Central memory CD8-positive, alpha-beta T cell (primary cell): Measurements from ENCODE around the gene DFFA.

Experiments used
- ATAC-seq: fragments of 150-1000 bp; cut with Tn5 transposase; replicated peaks from 2 replicates; pipeline ENCODE4 v1.10.0; 2022; ENCODE audit warnings: mild to moderate bottlenecking, moderate FRiP score, moderate number of reproducible peaks; ENCODE audit not compliant: poor library complexity, severe bottlenecking; ENCODE audit errors: extremely low read depth
- DNase-seq, 2 donors: peaks; one replicate each; pipeline ENCODE4 v3.0.0; 2021; ENCODE audit warnings: low spot score in 2 of 2
- H3K27ac Mint-ChIP-seq: one replicate; pipeline ENCODE4 v1.8.0; 2022; ENCODE audit warnings: low read depth, mild to moderate bottlenecking, moderate library complexity, mixed read lengths
- H3K27me3 Mint-ChIP-seq: one replicate; pipeline ENCODE4 v1.8.0; 2022; ENCODE audit warnings: mixed read lengths
- H3K36me3 Mint-ChIP-seq: one replicate; pipeline ENCODE4 v1.8.0; 2022; ENCODE audit warnings: mild to moderate bottlenecking, moderate library complexity, mixed read lengths; ENCODE audit not compliant: insufficient read depth
- H3K4me1 Mint-ChIP-seq: one replicate; pipeline ENCODE4 v1.8.0; 2022; ENCODE audit warnings: mixed read lengths
- H3K4me3 Mint-ChIP-seq: one replicate; pipeline ENCODE4 v1.8.0; 2022; ENCODE audit warnings: mild to moderate bottlenecking, moderate library complexity, mixed read lengths
- H3K9me3 Mint-ChIP-seq: one replicate; pipeline ENCODE4 v1.8.0; 2022; ENCODE audit warnings: mixed read lengths

The DFFA gene, protein sequence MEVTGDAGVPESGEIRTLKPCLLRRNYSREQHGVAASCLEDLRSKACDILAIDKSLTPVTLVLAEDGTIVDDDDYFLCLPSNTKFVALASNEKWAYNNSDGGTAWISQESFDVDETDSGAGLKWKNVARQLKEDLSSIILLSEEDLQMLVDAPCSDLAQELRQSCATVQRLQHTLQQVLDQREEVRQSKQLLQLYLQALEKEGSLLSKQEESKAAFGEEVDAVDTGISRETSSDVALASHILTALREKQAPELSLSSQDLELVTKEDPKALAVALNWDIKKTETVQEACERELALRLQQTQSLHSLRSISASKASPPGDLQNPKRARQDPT

DNA sequence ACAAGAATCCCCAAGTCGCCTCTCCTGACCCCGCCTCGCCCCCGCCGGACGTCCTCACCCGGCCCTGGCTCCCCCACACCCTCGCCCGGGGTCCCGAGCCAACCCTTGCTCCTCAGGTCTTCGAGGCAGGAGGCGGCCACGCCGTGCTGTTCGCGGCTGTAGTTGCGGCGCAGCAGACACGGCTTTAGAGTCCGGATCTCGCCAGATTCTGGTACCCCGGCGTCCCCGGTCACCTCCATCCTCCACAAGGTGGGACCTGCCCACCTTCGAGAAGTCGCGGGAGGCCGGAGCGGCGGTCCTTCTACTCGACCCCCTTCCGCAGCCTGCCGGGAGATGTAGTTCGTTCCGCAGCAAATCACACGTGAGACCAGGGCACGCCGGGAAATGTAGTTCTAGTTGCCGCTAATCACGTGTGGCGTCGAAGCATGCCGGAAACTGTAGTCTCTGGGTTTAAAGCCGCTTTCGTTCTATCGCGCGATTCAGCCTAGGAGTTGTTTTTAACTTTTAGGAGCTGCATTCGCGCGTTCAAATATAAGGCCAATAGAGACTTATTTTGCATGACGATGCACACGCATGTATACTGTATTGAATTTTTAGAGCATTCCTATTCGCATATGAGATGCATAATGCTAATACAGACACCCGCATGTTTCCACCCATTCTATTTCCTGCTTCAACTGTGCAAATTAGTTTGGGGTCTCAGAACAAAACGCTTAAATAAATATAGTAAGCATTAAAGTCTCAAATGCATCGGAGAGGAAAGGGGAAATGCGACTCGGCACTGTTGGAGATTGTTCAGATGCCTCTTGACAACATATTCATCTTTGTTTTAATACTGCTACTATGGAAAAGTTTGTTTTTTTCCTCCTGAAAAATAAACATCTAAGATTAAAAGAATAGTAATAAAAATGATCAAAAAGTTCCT lies at the start of gene DFFA:
Gene DFFA, minus strand, starts transcription at position 310 of the 925 bp plus-strand sequence. Its CDS starts 71 bp downstream, at position 239.
- Mint-ChIP-seq H3K27ac (peak within 1 kb of the TSS; percentile 87), H3K9me3 (no peaks in the 10 kb centered on the region), H3K4me3 (peak within 1 kb of the TSS; percentile 97), H3K4me1 (peaks cover 38% of the 10 kb centered on the region), H3K36me3 (peaks cover 20% of the 10 kb centered on the region), H3K27me3 (no peaks in the 10 kb centered on the region)
- DNase-seq = peak; percentile 80 to 83
- peak; percentile 84 for ATAC-seq

DNA sequence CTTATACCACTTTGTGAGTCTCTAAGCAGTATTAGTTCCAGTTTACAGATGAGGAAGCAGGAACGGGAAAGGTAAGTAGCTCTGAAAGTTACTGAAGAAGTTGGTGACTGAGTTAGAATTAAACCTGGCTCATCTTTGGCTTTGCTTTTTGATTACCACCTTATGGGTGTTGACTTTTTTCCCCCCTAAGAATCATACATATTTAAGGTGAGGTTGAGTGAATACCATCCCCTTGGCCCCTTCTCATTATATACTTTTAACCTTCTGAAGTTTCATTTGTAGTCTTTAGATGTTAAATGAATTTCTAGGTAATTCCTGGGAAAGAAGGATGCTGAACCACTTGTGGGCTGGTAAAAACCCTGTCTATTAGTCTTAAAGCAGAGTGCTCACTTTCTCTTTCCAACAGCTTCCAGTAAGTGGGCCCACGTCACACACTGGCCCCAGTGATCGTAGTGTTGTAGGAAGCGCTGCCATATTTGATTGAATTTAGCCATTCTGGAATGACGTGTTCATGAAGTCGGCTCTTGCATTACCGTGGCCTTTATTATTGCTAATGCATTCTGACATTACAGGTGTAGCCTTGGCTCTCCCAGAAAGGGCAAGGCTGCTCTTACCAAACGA lies 49.3 kb upstream of the DFFA start:
- DNase-seq (no peak), ATAC-seq (no peak)
- Mint-ChIP-seq H3K27ac (peak overlapping the region; percentile 94), H3K9me3 (no peaks in the 10 kb centered on the region), H3K4me3 (no peak overlapping the region), H3K4me1 (peaks cover 54% of the 10 kb centered on the region), H3K27me3 (no peaks in the 10 kb centered on the region), H3K36me3 (peaks cover 9% of the 10 kb centered on the region)

DNA sequence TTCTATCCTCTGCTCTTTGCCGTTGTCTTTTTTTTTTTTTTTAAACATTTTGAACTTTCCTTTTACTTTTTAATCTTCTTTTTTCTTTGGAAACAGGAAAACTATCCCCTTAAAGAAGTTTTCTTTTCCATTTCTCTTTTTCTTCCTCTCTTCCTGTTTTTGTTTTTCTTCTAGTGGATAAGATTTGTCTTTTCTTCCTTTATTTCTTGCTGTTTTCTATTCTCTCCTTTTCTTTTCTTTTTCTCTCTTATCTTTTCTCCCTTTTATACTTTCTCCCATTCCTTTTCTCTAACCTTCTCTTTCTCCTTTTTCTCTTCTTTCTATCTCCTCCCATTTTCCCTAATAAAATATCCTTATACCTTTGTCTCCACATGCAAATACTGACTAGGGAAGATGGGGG lies 48.6 kb upstream of the DFFA start:
- ATAC-seq (no peak), DNase-seq (no peak)
- Mint-ChIP-seq H3K4me3 (no peak overlapping the region), H3K36me3 (peaks cover 9% of the 10 kb centered on the region), H3K9me3 (no peaks in the 10 kb centered on the region), H3K4me1 (peaks cover 60% of the 10 kb centered on the region), H3K27ac (peak overlapping the region; percentile 78), H3K27me3 (no peaks in the 10 kb centered on the region)

DNA sequence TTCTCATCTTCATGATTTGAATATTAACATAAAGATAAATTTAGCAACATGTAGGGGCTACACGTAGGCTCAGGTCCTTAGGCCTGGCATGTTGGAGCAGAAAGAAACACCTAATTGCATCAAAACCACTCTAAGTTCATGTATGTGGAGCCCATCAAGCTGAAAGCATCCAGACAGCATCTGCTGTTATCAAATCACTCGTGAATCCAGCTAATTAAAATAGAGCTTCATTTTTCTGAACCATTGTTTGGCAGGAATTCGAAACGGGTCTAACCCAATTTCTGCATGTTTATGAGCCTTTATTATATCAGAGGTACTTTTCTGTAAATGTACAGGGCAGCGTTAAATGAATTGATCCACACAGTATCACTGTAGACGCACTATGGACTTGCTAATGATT lies 48.2 kb upstream of the DFFA start:
- H3K27ac Mint-ChIP-seq = peak overlapping the region; percentile 78

DNA sequence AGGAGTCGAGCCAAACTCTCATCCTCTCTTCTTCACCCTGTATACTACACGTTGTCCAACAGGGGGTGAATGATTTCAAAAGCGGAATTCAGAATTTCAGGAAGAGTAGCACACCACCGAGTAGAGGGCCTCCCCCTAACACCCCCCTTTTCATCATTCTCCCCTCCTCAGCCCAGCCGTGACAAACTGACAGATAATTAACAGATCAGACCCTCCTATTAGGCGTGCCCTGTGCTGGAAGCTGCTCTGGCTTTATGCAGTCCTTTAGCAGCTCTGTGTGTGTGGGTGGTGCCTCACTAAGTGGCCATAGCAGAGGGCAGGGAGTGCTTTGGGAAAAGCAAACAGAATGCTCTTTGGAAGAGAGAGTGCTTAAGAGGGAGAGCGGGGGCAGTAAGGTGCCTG lies 46.7 kb upstream of the DFFA start:
- H3K4me3 Mint-ChIP-seq = no peak overlapping the region
- H3K36me3 Mint-ChIP-seq = peaks cover 6% of the 10 kb centered on the region
- H3K27ac Mint-ChIP-seq = no peak overlapping the region
- H3K27me3 Mint-ChIP-seq = no peaks in the 10 kb centered on the region
- peaks cover 60% of the 10 kb centered on the region for H3K4me1 Mint-ChIP-seq
- H3K9me3 Mint-ChIP-seq = no peaks in the 10 kb centered on the region
- ATAC-seq = no peak
- DNase-seq = no peak

More for the DNA sequence above, 48.2 kb upstream of the DFFA start:
- Mint-ChIP-seq H3K27me3 (no peaks in the 10 kb centered on the region), H3K9me3 (no peaks in the 10 kb centered on the region), H3K36me3 (peaks cover 9% of the 10 kb centered on the region), H3K4me1 (peaks cover 64% of the 10 kb centered on the region), H3K4me3 (no peak overlapping the region)
- ATAC-seq = no peak
- DNase-seq = no peak

DNA sequence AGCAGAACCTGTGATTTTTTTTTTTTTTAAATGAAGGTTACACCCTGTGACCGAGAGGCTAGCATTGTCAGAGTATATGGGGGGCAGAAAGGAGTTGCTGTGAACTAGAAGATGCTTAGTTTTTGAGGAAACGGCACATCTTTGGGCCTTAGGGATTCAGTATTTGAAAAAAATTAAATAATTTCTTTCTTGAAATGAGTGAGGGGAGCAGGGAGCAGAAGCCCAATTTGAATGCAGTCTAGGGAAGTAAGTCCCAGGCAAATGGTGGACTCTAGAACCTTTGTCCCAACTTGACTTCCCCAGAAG lies 45.3 kb upstream of the DFFA start:
- H3K27me3 Mint-ChIP-seq = no peaks in the 10 kb centered on the region
- no peak overlapping the region for H3K4me3 Mint-ChIP-seq
- peaks cover 9% of the 10 kb centered on the region for H3K36me3 Mint-ChIP-seq
- DNase-seq = no peak
- peaks cover 63% of the 10 kb centered on the region for H3K4me1 Mint-ChIP-seq
- H3K27ac Mint-ChIP-seq = no peak overlapping the region
- ATAC-seq = no peak
- H3K9me3 Mint-ChIP-seq = no peaks in the 10 kb centered on the region

DNA sequence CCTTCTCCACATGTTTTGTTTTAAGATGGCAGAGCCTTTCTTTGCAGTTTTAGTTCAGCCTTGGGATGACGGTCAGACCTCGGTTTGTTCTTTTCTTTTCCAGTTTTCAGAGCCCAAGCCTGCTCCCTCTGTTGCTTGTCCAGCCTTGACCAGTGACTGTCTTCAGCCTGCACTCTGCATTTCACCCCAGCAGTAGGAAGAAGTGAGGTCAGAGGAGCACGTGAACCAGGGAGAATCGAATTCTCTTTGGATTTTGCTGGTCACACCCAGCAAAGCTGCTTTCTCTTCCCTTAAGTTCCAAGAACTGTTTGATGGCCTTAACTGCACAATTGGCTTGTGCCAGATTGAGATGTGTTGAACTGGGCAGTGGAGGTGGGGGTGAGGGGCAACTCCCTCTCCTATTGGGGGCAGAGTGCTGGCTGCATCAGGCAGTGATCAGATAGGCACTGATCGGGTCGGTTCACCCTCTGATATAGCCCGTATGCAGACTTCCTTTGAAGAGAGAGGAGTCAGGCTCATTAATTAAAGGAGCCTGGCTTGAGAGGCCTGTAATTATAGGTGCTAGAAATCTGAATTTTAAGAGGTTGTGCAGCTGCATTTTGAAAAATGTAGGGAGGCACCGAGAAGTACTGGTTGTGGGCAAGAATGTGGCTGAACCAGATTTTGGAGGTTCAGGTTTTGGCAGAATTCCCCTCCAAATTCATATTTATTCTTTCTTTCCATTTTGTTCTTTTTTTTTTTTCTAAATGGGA lies 44.8 kb upstream of the DFFA start:
- Mint-ChIP-seq H3K4me1 (peaks cover 63% of the 10 kb centered on the region), H3K27ac (no peak overlapping the region), H3K9me3 (no peaks in the 10 kb centered on the region), H3K4me3 (no peak overlapping the region), H3K36me3 (peaks cover 9% of the 10 kb centered on the region), H3K27me3 (no peaks in the 10 kb centered on the region)
- ATAC-seq = no peak
- DNase-seq = no peak

DNA sequence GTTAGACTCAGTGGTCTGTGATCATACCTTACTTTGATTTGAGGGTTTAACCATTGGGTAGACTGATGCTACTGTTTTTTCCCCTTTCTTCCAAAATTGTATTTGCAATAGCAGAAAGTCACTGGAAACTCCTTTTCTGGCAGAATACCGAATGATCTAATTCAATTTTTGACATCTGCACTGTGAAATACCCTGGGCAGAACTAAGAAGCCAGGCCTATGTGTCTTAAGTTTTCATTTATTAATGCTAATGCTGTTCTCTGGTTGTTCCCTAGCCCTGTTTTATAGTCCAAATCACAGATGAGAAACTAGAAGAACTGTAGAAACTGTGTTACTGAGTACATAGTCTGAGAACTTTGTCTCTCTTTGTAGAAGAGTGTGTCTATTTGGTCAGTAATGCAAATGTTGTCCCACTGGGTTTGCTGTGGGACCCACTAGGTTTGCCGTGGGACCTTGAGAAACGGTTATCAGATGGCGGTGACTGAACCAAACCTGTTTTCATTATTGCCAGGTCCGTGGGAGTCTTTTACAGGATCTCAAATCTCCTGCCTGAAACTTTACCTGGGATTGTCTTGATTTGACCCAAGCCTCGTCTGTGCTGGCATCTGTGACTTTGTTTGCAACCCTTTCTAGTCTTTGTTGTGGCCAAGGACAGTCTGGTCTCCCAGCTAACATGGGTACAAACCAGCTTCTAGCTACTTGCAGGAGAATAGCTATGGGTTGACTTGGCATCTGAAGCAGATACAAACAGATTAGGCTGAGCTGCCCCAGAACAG lies 43.8 kb upstream of the DFFA start:
- Mint-ChIP-seq H3K27me3 (no peaks in the 10 kb centered on the region), H3K36me3 (peaks cover 6% of the 10 kb centered on the region), H3K4me1 (peaks cover 66% of the 10 kb centered on the region), H3K4me3 (peak overlapping the region; percentile 43), H3K27ac (peak overlapping the region; percentile 81), H3K9me3 (no peaks in the 10 kb centered on the region)
- ATAC-seq (no peak), DNase-seq (no peak)

DNA sequence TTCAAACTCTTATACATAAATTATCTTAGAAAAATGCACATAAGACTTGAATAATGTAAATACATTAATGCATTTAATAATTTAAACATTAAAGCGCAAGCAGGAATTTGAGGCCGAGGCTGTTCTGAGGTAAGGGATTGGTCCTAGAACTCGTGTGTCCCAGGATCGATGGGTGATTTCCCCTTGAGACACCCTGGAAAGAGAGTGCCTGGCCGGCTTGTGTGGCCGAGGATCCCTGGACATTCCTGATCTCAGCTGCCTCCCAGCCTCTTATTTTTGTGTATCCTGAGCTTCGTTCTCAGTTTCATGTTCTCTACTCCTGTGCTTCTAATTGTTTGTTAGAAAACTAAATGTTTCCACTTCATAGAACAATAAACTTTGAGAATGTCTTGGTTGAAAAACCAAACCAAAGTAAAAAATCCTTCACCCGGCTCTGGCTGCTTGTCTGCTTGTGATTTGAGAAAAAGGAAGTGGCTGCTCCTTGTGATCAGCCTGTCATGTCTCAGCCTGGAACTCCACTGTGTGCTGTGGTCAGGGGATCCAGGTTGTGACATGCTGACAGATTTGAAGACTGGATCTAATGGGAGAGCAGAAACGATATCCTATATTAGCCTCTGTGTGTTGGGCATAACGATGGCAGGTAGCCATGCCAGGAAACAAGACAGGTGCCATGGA lies 43.1 kb upstream of the DFFA start:
- Mint-ChIP-seq H3K27me3 (no peaks in the 10 kb centered on the region), H3K9me3 (no peaks in the 10 kb centered on the region), H3K4me1 (peaks cover 64% of the 10 kb centered on the region), H3K4me3 (peak overlapping the region; percentile 43), H3K27ac (peak overlapping the region; percentile 81), H3K36me3 (peaks cover 4% of the 10 kb centered on the region)
- ATAC-seq (no peak), DNase-seq (no peak)

DNA sequence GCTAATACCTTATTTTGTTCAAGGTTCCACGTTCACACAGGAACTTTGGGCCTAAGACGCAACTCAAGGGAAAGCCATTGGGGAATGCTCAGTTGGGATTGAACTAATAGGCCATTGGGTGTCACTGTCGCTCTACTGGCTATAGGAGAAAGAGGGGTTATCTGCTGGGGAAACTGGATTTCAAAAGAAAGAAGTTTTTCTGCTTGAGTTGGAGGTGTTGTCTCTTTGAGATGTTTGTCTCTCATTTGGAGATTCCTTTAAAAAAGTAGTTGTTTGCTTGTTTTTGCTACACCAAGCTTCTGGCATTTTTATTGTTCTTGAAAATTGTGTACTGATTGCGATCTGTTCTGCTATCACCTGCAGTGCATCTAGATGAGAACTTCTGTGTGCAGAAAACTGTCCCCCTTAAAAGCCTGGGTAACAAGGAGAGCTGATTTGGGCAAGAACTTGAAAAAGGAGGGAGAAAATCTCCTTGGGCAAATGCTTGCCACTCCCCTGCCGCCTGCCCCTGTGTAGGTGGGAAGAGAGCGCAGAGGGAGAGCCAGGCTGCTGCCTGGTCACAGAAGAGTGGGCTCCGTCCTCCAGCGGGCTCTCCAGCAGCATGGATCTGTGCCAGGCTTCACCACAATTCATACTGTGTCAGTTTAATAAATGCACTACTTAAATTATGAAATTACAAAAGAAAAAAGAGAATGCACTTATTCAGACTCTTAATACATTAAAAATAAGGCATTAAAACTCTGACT lies 42.3 kb upstream of the DFFA start:
- no peak for DNase-seq
- H3K9me3 Mint-ChIP-seq = no peaks in the 10 kb centered on the region
- ATAC-seq = no peak
- H3K27me3 Mint-ChIP-seq = no peaks in the 10 kb centered on the region
- peaks cover 72% of the 10 kb centered on the region for H3K4me1 Mint-ChIP-seq
- peak overlapping the region; percentile 90 for H3K27ac Mint-ChIP-seq
- peaks cover 5% of the 10 kb centered on the region for H3K36me3 Mint-ChIP-seq
- peak overlapping the region; percentile 63 for H3K4me3 Mint-ChIP-seq

DNA sequence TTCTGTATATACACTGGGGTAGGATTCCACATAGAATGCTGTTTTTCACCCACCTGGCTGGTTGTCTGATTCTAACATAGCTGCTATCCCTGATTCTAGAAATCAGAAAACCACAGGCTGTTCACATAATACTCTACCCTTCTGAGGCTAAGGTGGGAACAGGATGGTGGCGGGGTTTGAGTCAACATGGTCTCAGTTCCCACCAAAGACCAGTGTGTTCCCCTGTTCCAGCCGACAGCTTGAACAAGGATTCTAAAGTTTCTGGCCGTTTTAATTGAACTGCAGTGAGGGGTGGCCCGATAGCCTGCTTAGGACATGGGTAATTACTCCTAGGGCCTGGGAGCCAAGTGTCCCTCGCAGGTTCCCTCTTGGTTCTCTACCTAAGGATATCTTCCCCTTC lies 40.9 kb upstream of the DFFA start:
- H3K27ac Mint-ChIP-seq = peak overlapping the region; percentile 90
- peaks cover 71% of the 10 kb centered on the region for H3K4me1 Mint-ChIP-seq
- peak overlapping the region; percentile 63 for H3K4me3 Mint-ChIP-seq
- peaks cover 5% of the 10 kb centered on the region for H3K36me3 Mint-ChIP-seq
- ATAC-seq (no peak), DNase-seq (no peak)
- H3K27me3 Mint-ChIP-seq = no peaks in the 10 kb centered on the region
- H3K9me3 Mint-ChIP-seq = no peaks in the 10 kb centered on the region
